GM18868 (cell line): ENCODE results near the gene NF1.
"Not testable (repeated sequence)": the region's sequence is repeated elsewhere in the genome, so short reads cannot be mapped to it uniquely, and the experiment has no call there.

ENCODE experiments used
- ATAC-seq: cut with Tn5 transposase; IDR thresholded peaks from one replicate; pipeline ENCODE4 v1.9.1; 2021; ENCODE audit warnings: mild to moderate bottlenecking, moderate library complexity; ENCODE audit not compliant: unreplicated experiment

The NF1 gene

DNA sequence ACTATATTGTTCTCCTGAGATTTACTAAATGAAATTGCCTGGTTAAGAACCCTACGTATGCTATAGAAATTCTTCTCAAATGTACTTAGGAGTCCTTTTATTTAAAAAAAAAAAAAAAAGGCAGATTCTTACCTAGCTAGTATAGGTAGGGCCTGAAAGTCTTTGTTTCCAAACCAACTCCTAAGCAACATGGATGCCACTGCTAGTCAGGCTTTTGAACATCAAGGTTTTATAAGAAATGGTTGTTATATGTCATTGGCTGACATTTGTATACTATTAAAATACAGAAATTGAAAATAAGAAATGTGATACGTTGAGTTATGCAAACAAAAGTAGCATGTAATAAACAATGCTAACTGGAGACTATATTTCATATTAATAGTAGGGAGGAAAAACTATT lies 225.5 kb downstream of the NF1 start:
- no peak for ATAC-seq

DNA sequence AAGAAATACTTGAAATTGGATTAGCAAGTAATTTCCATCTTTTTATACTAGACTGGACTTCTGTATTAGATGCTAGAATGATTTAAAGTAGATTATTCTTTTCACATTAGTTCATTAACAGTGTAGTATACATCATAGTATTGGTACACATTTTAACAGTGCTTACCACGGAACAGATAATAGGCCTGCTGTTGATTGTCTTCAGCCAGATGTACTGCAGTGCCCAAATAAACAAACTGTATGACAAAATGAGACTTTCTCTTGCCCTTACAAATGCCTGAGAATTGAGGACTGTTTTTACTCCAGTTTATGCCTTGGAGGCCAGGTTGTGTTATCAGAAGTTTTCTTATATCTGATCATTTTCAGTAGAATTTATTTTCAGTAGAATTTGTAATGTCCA lies 226.0 kb downstream of the NF1 start:
- no peak for ATAC-seq

DNA sequence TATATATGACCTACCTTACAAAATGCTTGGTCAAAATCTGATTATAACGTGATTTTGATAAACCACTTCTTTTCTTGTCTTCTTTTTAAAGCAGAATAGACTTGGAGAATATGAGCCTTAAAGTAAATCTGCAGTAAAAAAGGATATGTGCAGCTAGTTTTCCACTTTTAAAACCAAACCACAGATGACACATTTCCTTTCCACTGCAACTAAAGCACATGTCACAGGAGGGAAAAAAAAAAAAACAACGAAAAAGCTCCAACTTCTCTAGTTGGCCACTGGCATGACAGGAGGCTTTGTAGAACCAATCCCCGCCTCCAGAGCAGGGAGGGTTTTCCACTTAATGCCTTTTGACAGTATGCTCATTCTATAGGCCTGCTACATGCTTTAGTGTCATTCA lies 226.7 kb downstream of the NF1 start, which contains the start of gene EVI2A:
EVI2A (minus strand) TSS at position 142 of the 400 bp plus-strand sequence. CDS start 2,609 bp downstream, outside the sequence.
- ATAC-seq: peak; percentile 46

DNA sequence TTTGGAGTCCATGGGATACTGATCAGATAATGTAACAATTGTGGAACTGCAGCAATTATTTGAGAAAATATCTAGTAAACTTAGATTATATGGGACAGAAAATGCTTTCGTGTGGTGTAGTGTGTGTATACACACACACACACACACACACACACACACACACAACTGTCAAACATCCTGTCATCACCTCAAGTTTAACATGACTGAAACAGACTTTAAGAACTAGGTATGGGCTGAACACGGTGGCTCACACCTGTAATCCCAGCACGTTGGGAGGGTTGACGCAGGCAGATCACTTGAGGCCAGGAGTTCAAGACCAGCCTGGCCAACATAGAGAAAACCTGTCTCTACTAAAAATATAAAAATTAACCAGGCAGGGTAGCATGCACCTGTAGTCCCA lies 227.2 kb downstream of the NF1 start:
- no peak for ATAC-seq

DNA sequence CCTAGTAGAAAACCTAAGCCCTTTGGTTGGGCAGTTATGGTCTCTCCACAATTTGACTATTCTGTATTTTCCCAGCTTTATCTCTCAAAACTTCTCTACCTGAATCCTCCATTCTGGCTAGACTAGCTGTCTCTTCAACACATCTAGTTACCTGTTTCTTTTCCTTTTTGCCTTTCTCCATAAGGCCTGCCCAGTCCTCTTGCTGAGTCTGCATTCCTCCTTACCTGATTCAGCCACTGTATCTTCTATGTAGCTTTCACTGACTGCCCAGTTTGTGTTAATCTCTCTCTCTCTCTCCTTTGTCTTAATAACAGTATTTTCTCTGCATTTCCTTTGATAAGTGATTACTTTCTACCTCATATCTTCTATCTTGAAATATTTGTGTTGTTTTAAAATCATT lies 228.8 kb downstream of the NF1 start:
- no peak for ATAC-seq

DNA sequence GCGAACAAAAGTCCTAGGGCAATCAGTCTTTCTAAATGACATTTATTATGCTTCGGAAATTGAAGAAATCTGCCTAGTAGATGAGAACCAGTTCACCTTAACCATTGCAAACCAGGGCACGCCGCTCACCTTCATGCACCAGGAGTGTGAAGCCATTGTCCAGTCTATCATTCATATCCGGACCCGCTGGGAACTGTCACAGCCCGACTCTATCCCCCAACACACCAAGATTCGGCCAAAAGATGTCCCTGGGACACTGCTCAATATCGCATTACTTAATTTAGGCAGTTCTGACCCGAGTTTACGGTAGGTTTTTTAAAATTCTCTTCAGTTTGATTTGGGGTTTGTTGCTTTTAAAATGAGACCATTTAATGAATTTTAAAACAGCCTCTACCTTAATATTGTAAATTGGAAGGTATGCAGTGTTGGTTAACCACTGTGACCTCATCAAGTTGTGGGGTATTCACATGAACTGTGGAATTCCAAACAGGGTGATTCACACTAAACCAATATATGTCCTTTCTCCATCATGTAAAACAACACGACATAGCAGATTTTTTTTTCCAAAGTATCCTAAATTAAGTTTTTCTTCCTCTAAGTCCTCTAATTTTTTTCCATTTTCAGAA lies 232.9 kb downstream of the NF1 start:
- ATAC-seq: no peak

DNA sequence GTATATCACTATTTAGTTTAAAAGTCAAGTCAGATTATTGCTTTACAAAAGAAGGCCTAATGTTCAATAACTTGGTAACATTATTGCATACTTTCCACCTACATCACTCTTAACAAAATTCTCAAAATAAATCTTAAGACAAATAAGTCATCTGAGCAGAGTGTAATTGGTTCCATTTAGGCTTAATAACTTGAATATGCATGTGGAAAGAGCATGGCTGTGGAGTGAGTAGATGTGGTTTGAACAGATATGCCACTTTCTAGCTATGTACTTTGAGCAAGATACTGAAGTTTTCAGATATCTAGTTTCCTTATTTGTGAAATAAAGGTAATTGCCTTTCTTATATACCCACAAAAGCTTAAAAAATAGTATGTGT lies 233.4 kb downstream of the NF1 start:
- no peak for ATAC-seq

DNA sequence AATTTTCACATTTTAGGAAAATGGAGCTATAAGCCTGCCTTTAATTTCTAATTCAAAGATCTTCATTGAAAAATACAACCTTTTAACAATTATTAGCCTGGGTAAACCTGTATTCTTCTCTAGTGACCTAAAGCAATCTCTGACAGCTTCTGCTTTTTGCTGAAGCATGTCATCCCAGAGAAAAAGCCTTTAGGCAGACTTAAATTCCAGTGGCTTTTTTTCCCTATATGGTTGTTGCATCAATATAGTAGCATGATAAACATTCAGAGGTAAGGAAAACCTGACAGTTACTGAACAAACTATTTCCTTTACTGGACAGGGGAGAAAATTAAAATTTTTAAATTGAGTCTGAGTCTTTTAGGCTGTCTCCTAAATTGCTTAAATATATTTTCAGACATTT lies 234.4 kb downstream of the NF1 start:
- ATAC-seq: no peak

DNA sequence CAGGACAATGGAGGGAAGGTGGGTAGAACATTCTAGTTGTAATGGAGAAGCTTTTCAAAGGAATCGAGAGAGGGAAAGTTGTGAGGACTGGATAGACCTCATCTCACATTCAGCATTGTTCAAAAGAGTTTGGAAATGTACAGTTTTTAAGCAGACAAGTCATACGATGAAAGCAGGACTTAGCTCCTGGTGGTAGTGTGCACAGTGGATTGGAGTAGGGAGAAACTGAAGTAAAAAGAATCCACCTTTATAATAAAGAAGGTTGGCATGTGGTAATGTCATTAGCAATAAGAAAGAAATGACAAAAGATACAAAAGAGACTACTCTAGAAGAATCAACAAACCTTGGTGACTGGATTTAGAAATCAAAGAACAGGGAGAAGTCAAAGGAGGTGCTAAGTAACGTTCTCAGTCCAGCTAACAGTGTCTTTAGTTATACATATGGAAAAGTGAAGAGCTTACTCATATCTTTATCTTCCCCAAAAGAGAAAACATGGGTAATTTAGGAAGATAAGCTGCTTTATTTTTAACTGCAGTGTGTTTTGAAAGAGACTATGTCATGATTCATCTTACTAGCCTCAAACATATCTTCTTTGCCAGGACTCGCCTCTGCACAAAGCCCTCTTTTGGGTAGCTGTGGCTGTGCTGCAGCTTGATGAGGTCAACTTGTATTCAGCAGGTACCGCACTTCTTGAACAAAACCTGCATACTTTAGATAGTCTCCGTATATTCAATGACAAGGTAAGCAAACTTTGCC lies 245.3 kb downstream of the NF1 start:
- ATAC-seq: no peak

DNA sequence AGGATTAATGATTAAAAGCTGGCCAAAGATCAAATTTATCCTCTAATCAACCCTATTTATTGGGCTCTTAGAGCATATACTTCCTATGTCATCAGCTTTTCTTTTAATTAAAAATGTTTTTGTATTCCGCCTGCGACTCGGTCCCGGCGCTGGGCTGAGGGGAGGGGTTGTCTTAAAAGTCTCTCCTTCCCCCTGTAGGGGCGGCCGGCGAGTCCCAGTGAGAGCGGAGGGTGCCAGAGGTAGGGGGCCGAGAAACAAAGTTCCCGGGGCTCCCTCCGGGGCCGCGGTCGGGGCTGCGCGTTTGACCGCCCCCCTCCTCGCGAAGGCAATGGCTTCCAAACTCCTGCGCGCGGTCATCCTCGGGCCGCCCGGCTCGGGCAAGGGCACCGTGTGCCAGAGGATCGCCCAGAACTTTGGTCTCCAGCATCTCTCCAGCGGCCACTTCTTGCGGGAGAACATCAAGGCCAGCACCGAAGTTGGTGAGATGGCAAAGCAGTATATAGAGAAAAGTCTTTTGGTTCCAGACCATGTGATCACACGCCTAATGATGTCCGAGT lies 250.5 kb downstream of the NF1 start:
- not testable (repeated sequence) for ATAC-seq

DNA sequence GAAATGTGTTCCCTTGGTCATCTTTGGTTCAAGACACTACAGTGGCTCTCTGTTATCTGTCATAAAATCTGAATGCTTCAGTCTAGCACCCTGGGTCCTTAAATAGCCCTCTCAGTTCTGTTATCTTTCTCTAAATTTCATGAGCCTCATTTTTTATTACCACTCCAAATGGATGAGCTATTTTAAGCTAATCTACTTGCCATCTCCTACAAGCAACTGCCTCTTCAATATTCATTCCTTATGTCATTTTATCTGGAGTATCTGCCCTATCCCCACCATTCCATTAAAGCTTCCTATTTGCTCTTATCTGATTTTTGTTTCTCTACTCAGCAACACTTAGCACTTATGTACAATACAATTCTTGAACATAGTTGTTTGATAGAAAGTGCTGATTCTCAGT lies 254.7 kb downstream of the NF1 start:
- ATAC-seq: no peak

DNA sequence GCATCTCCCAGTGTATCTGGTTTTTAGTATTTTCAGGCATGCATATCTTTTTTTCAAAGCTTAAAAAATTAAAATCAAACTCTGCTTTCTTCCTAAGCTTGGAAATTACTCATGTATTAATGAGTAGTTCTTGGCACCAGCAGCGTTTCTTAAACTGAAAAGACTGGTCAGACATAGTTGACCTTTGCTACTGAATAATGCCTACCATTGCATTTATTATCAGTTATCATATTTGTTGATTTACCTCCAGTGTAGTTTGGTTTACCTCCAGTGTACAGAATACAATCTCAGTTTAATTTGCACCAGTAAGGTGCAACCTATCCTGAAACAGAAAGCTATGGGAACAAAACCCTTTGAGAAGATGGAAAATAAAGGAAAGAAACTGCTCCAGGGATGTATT lies 261.2 kb downstream of the NF1 start:
- ATAC-seq: no peak

DNA sequence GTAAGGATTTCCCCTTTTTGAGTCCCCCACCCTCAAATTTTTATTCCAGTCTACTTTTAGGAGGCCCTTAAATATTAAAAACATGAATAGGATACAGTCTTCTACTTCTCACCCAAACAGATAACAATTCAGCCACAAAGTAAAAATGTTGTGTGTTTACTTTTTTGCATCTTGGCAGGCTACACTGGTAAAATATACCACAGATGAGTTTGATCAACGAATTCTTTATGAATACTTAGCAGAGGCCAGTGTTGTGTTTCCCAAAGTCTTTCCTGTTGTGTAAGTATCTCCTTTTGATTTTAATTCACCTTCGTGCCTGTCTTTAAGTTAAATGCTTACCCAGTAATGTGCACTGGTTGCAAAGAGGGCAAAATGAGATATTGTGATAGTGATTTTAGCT lies 262.3 kb downstream of the NF1 start:
- ATAC-seq: no peak

DNA sequence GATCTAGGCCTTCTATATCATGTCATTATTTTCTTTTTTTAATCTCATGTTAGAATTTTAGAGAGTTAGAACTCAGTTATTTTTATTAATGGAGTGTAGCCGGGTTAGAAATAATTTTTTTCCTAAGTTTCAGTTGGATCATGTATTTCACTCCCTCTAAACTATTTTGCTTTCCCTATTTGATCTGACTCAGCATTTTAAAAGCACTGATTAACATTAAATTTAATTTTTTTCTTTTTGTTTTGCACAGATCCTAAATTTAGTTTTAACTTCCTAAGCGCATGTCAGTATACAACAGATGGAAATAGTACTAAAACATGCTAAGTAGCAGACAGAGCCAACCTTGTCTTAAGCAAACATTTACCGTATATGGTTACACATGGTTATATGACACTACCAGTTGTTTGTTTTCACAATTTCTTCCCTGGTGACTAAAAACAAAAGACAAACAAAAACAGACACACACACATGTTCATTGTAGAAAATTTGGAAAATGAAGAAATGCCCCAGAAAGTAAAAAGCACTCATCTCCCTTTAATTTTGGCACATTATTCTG lies 263.1 kb downstream of the NF1 start:
- ATAC-seq: no peak

DNA sequence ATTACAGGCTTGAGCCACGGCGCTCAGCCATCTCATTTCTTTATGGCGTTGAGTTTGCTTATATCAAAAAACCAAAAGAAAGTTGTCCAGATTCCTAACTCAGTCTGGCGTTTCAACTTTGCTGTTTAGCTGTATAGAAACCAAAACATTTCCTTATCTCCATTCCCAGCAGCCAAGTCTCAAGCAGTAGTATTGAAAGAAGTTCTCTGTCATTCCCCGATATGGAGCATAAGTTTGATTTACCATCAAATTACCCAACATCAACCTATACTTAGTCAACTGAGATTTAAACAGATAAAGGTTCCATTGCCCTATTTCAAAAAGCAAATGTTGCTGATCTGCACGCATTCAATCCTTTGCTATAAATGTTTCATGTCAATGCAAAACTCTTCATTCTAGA lies 269.2 kb downstream of the NF1 start:
- ATAC-seq: no peak

DNA sequence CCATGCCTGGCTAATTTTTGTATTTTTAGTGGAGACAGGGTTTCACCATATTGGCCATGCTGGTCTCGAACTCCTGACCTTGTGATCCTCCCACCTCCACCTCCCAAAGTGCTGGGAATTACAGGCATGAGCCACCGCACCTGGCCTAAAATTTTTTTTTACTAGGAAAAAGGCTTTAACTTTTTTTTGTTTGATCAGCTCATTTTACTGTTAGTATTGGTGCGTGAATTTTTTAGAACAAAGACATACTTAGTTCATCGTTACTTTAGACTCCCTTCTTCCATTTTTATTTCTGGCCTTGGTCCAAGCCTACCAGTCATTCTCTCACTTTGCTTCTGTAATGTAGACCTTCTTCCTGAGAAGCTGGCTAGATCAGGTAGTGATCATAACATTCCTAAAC lies 271.3 kb downstream of the NF1 start:
- no peak for ATAC-seq

DNA sequence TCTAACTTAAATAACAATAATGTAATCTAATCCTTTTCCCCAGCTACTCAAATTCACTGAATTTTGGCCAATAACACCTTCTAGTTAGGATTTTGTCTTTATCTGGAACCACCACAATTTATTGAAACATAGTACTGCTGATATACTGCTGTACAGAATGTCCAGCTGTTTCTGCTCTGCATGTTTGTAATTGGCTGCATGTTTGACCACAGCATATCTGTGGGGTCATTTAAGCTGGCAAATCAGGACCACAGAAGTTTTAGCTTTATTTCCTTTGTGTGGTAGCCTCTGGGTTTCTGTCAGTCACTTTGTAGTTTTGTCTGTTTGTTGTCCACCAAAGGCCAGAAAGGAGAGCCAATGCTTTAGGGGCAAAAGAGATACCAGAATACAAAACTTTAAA lies 274.5 kb downstream of the NF1 start:
- no peak for ATAC-seq

DNA sequence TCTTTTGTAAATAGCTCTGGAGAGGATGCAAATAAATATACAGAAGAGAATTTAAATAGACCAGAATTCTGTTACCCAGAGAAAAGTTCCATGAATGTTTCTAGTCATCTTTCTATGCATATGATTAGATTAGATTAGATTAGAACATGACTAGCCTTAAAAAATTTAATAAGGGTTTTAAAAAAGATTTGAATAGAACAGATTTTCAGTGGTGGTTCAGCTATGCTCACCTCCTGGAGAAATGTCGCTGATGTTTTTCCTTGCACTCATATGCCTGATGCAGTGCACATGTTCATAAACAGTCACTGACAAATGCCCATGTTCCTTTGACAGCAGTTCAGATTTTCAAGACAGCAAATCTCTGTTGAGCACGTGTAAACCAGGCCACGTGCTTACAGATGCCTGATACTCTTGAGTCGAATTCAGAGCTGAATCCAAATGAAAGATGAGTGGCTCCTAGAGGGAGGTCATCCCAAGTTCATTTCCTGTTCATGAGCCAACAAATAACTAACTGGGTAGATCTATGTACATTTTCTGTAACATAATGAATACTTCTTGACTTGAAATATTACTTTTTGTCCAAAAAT lies 276.8 kb downstream of the NF1 start:
- no peak for ATAC-seq

DNA sequence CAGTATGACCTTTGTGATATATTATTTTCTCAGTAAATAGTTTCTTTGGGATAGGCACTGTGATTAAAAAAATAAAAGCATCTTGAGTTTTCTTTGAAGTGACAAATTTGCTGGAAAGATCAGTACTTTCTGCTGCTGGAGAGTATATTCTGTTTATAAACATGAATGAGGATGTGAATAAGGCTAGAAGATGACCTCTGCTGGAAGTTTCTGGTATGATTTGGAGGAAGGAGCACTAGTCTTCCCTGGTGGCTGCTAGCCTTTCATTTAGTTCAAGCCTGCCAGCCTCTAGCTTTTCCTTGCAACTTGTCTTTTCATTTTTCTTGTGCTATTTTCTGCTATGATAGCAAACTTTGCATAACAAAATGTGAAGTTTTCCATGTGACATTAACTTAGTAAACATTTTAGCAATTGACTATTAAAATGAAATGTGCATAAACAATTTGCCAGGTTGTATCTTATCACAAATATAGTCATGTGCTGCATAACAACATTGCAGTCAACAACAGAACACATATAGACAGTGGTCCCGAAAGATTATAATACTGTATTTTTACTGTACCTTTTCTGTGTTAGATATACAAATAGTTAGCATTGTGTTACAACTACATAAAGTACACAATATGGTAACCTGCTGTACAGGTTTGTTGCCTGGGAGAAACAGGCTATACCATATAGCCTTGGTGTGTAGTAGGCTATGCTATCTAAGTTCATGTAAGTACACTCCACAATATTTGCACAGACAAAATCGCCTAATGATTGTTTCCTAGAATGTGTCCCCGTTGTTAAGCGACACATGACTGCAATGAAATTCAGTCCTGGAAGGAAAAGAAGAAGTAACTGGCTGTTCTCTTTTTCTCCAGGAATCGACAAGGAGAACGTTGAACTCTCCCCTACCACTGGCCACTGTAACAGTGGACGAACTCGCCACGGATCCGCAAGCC lies 278.6 kb downstream of the NF1 start:
- no peak for ATAC-seq

DNA sequence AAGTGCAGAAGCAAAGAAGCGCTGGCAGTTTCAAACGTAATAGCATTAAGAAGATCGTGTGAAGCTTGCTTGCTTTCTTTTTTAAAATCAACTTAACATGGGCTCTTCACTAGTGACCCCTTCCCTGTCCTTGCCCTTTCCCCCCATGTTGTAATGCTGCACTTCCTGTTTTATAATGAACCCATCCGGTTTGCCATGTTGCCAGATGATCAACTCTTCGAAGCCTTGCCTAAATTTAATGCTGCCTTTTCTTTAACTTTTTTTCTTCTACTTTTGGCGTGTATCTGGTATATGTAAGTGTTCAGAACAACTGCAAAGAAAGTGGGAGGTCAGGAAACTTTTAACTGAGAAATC lies 279.3 kb downstream of the NF1 start:
- no peak for ATAC-seq

DNA sequence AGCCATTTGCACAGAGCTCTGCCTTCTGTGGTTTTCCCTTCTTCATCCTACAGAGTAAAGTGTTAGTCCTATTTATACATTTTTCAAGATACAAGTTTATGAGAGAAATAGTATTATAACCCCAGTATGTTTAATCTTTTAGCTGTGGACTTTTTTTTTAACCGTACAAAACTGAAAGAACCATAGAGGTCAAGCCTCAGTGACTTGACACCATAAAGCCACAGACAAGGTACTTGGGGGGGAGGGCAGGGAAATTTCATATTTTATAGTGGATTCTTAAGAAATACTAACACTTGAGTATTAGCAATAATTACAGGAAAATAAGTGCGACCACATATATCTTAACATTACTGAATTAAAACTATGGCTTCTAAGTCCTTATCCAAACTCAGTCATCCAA lies 279.7 kb downstream of the NF1 start:
- ATAC-seq: no peak
